ENCODE measurements around the gene BLTP1.
"Not testable (repeated sequence)": the region's sequence is repeated elsewhere in the genome, so short reads cannot be mapped to it uniquely, and the experiment has no call there.

The BLTP1 gene, protein sequence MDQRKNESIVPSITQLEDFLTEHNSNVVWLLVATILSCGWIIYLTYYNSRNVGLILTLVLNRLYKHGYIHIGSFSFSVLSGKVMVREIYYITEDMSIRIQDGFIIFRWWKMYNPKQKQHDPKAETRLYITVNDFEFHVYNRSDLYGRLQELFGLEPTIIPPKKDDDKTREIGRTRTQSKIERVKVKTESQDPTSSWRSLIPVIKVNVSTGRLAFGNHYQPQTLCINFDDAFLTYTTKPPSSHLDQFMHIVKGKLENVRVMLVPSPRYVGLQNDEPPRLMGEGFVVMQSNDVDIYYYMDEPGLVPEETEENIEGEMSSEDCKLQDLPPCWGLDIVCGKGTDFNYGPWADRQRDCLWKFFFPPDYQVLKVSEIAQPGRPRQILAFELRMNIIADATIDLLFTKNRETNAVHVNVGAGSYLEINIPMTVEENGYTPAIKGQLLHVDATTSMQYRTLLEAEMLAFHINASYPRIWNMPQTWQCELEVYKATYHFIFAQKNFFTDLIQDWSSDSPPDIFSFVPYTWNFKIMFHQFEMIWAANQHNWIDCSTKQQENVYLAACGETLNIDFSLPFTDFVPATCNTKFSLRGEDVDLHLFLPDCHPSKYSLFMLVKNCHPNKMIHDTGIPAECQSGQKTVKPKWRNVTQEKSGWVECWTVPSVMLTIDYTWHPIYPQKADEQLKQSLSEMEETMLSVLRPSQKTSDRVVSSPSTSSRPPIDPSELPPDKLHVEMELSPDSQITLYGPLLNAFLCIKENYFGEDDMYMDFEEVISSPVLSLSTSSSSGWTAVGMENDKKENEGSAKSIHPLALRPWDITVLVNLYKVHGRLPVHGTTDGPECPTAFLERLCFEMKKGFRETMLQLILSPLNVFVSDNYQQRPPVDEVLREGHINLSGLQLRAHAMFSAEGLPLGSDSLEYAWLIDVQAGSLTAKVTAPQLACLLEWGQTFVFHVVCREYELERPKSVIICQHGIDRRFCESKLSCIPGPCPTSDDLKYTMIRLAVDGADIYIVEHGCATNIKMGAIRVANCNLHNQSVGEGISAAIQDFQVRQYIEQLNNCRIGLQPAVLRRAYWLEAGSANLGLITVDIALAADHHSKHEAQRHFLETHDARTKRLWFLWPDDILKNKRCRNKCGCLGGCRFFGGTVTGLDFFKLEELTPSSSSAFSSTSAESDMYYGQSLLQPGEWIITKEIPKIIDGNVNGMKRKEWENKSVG (N-terminal part only)

DNA sequence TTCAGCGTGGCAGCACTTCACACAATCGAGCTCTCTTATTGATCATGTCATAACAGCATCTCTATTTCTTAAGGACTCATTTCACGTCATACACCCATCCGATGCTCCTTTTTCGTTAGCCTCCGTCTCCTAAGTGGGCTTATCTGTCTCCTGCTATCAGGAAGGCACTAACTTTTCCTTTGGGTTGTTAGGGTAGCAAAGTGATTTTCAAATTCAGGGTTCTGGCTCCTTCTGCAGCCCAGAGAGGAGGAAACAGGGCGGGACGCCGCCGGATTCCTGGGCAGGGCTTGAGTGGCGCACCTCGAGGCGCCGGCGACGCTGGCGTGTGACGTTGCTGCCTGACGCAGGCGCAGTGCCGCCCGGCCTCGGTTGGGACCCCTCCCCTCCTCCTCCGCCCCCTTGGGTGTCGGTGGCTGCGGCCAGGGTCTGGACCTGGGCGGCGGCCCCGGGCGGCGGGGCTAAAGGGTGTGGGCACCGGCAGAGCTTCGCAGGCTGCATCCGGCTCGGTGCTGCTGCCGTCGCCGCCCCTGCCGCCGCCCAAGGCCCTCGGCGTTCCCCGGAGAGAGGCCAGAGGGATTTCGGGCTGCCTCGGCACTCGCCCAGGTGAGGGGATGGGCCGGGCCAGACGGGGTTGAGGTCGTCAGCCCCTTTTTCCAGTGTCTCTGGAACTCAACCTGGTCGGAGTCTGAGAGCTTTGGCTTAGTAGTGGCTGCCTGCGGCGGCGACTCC, at the start of gene BLTP1:
Gene BLTP1, plus strand, starts transcription at position 350 of the 729 bp plus-strand sequence. CDS start 18,317 bp downstream, outside the sequence.
- FAIRE-seq = peak; percentile 91

DNA sequence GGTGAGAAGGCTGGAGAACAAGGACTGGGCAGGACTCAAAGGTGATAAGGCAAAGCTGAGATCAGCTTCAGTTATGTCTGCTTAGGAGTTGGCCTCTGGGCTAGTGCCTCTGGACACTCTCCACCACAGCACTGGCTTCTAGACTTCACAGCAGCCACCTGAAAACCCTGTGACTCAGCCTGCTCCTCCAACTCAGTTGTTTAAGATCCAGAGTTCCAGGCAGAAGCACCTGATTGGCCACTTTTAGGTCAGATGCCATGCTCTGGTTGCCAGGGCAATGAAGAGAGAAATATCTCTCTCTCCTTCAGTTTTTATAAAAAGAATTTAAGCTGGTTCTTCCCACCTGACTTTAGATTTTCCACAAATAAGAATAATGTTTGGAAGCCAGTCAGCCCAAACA, 47.9 kb upstream of the BLTP1 start:
- DNase-seq (ENCODE audit: insufficient read length, low spot score) (no peak), FAIRE-seq (no peak)

More for the DNA sequence above, at the start of gene BLTP1:
- DNase-seq (ENCODE audit: insufficient read length, low spot score) = peak; percentile 92

DNA sequence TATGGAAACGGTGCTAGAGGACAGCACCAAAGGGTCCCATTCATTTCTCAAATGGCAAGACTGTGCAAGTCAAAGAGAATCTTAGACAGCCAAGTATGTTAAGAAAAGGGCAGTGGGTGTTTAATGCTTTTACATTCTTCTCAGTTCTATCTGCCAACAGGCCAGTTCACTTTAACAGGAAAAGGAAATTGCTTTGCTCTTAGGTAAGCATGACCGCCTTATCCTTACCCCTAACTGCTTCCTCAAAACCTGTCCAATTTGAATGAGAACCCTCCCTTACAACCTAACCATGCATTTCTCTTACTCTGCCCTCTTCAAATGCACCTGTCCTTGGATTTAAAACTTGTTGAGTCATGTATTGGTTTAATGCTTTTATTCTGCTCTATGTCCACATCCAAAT, 44.5 kb upstream of the BLTP1 start:
- DNase-seq (ENCODE audit: insufficient read length, low spot score) (no peak), FAIRE-seq (no peak)

DNA sequence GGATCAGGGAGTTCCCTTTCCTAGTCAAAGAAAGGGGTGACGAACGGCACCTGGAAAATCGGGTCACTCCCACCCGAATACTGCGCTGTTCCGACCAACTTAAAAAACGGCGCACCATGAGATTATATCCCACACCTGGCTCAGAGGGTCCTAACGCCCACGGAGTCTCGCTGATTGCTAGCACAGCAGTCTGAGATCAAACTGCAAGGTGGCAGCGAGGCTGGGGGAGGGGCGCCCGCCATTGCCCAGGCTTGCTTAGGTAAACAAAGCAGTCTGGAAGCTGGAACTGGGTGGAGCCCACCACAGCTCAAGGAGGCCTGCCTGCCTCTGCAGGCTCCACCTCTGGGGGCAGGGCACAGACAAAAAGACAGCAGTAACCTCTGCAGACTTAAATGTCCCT, 41.8 kb upstream of the BLTP1 start:
- not testable (repeated sequence) for FAIRE-seq; DNase-seq (ENCODE audit: insufficient read length, low spot score)

DNA sequence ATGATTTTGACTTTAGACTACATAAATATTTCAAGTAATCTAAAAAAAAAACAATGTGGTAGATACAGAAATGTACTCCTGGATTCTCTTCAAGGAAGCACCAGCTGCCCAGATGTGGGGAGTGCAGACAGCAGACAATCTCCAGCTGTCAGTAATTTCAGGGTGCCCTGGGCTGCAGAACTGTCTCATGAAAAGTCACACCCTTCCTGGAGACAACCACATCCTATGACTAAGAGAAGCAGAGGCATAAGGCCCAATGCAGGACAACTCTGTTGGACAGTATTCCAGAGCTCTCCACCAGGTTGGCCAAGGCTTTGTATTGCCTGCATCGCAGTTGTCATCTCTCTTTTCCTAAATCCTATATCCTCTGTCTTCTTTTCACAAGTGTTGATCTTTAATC, 34.4 kb upstream of the BLTP1 start:
- no peak for FAIRE-seq
- no peak for DNase-seq (ENCODE audit: insufficient read length, low spot score)

DNA sequence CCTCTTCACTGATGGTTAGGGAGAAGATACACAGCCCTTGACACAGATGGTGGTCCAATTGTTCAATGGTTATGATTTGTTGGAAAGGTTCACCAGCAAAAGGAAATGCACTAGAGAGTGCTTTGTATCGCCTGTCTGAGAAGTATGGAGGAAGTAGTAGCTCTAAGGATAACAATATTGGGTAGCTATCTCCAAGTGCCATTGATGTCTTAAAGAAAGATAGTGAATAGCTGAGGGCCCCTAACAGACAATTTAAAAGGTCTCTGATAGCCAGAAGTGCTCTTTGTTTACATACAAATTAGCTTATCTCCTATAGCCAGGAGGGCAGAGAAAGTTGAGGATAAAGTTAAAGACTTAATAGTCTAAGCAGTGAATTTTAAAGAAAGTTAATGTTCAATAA, 33.9 kb upstream of the BLTP1 start:
- no peak for FAIRE-seq
- DNase-seq (ENCODE audit: insufficient read length, low spot score) = no peak

DNA sequence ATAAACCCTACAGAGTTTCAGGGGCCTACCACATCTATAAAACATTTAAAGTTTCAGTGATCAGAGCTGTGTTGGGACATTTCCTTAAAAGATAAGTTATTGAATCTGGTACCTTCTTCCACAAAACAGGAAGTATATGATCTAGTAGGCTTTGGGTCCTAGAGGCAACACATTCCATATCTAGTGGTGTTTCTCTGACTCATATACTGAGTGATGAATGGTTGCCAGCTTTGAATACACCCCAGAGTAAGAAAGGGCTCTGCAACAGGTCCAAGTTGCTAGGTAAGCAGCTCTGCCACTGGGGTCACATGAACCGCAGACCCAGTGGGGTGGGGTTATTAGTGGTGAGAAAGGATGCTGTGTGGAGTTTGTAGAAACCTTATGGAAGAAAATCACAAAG, 32.4 kb upstream of the BLTP1 start:
- no peak for DNase-seq (ENCODE audit: insufficient read length, low spot score)
- FAIRE-seq = no peak

DNA sequence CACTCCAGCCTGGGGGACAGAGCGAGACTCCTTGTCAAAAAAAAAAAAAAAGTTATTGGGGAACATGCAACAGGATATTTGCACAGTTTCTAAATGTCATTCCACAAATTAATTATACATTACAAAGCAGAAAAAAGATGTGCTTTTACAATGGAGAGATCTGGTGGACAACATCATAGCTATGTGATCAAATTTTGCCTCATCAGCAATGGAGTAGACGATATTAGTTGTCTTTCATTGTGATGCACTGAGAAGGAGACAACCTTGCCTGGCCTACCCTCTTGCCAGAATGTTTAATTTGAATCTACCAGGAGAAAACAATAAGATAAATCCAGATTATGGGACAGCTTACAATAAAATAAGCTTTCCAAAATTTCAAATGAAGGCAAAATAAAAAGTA, 30.5 kb upstream of the BLTP1 start:
- FAIRE-seq (no peak), DNase-seq (ENCODE audit: insufficient read length, low spot score) (no peak)

DNA sequence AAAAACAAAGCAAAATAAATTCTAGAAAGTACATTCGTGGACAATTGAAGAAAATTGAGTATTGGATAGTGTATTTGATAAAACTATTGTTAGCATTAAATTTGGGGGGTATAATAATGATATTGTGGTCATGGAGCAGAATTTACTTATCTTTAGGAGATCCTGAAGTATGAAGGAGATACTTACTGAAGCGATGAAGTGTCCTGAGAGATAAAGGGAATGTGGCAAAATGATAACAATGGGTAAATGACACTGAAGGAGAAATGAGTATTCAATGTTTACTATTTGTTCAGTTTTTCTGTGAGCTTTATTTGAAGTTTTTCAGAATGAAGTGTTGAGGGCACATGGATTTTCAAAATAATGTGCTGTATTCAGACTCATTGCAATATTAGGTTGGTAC, 30.0 kb upstream of the BLTP1 start:
- DNase-seq (ENCODE audit: insufficient read length, low spot score) (no peak), FAIRE-seq (no peak)

DNA sequence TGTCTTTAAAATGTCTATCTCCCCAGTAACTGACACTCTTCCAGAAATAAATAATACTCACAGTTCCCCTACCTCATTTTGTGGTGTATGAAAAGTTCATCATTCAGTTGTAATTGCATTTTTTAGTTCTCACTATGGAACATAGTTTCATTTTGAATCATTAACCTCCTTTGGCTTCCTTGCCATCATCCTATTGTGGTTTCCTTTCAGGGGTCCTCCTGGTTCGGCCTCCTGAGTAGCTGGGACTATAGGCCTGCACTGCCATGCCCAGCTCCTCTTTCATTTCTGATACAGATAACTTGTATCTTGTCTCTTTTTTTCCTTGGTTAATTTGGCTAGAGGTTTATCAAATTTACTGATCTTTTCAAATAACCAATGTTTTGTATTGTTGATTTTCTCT, 23.1 kb upstream of the BLTP1 start:
- FAIRE-seq (no peak), DNase-seq (ENCODE audit: insufficient read length, low spot score) (no peak)

DNA sequence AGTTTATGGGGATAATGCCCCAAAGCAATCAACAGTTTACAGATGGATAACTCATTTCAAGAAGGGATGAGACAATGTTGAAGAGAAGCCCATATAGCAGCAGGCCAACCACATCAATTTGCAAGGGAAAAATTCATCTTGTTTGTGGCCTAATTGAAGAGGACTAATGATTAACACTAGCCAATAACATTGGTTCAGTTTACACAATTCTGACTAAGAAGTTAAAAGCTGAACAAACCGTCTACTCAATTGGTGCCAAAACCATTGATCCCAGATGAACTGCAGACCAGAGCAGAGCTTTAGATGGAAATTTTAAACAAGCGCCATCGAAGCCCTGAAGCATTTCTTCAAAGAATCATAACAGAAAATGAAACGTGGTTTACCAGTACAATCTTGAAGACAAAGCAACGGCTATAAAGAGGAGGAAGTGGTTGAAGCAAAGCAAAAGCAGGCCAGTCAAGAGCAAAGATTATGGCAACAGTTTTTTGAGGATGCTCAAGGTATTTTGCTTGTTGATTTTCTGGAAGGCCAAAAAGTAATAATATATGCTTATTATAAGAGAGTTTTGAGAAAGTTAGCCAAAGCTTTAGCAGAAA, 20.5 kb upstream of the BLTP1 start:
- DNase-seq (ENCODE audit: insufficient read length, low spot score) (no peak), FAIRE-seq (no peak)

DNA sequence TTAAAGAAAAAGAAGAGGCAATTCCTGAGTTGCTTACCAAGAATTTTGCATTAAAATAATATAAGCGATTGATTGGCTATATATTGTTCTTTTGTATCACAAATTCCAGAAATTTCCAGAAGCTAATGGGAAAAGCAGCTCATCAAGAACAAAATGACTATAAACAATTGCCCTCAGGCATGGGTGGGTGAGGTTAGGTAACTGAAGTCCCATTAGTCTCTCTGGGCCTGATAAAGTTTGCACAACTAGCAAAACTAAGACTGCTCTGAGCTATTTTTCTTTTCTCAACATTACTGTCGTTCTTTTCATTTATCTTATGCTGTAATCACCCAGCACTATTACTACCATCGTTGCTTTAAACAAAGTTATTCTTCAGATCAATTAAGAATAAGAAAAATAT, 19.2 kb upstream of the BLTP1 start:
- DNase-seq (ENCODE audit: insufficient read length, low spot score) = no peak
- no peak for FAIRE-seq

DNA sequence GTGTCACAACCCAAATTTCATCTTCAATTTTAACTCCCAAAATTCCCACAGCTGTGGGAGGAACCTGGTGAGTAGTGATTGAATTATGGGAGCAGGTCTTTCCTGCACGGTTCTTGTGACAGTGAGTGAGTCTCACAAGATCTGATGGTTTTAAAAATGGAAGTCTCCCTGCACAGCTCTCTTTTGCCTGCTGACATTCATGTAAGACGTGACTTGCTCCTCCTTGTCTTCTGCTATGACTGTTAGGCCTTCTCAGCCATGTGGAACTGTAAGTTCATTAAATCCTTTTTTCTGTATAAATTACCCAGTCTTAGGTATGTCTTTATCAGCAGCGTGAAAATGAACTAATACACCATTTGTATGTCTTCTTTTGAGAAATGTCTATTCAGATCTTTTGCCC, 13.0 kb upstream of the BLTP1 start:
- DNase-seq (ENCODE audit: insufficient read length, low spot score) (no peak), FAIRE-seq (no peak)

DNA sequence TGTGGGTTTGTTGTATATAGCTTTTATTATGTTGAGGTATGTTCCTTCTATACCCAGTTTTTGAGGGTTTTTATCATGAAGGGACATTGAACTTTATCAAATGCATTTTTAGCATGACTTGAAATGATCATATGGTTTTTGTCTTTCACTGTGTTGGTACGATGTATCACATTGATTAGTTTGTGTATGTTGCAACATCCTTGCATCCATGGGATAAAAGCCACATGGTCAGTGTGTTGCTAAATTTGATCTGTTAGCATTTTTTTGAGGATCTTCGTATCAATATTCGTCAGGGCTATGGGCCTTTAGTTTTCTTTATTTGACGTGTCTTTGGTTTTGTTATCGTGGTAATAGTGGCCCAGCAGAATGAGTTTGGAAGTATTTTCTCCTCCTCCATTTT, 11.3 kb upstream of the BLTP1 start:
- DNase-seq (ENCODE audit: insufficient read length, low spot score) = no peak
- FAIRE-seq = no peak

DNA sequence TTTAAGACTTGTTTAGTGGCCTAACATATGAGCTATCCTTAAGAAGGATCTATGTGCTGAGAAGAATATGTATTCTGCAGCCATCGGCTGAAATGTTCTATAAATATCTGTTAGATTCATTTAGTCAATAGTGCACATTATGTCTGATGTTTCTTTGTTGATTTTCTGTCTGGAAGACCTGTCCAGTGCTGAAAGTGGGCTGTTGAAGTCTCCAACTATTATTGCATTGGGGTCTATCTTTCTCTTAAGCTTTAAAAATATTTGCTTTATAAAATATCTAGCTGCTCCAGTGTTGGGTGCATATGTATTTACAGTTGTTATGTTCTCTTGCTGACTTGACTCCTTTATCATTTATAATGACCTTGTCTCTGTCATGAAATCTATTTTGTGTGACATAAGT, 9.4 kb upstream of the BLTP1 start:
- DNase-seq (ENCODE audit: insufficient read length, low spot score) (no peak), FAIRE-seq (no peak)

DNA sequence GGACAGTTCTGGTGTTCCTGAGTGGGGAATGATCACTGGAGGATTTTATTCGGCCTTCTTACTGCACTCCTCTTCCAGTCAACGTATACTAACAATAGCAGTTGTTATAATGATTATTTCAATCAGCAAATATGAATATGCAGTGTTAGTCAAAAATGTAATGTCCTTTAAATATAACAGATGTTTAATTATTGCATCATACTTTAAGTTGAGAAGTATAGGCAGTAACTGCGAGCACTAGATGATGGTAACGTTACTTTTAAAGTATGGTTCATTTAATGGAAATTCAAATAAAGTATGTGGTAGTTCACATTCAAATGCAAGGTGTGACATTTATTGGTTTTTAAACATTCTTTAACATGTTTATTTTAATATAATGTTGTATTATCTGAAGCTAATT, 5.5 kb upstream of the BLTP1 start:
- FAIRE-seq (no peak), DNase-seq (ENCODE audit: insufficient read length, low spot score) (no peak)

DNA sequence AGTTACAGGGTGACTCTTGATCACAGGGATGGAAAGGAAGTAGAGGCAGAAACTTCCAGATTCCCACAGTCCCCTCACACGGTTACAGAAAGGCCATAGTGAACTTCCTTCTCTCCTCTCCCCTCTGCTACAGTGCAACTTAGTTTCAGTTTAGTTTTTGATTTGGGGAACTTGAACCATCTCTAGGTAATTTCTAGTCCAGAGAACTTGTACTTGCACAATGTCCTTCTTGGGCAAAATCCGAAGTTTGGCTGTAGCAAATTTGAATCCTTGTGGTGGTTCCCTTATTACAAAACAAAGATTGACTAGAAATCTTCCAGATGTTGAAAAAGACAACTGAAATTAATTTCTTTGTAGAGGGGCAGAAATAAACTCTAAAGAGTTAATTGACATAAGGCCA, 1.2 kb upstream of the BLTP1 start:
- FAIRE-seq = no peak
- no peak for DNase-seq (ENCODE audit: insufficient read length, low spot score)

DNA sequence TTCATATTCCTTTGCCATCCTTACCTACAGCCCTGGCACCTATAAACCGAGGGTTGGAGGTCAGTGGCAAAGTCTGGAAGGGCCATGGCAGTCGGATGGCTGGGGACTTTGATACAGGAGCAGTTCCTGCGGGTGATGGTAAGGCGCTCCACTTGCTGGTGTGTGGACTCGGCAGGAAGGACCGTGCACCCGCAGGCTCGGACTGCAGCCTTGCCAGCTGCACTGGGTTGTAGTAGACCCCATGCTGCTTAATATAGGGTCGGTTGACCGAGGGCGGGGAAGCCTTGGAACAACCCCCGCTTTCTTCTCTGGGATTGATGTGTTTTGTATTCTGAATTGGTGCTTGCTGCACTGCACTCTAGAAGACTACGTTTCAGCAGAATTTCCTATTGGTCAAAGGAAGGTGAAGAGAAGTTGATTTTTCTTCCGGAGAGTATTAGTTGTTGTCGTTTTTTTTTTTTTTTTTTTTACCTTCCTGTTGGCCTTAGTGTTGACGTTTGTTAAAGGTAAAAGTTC, 638 bp downstream of the BLTP1 start:
- FAIRE-seq = no peak

DNA sequence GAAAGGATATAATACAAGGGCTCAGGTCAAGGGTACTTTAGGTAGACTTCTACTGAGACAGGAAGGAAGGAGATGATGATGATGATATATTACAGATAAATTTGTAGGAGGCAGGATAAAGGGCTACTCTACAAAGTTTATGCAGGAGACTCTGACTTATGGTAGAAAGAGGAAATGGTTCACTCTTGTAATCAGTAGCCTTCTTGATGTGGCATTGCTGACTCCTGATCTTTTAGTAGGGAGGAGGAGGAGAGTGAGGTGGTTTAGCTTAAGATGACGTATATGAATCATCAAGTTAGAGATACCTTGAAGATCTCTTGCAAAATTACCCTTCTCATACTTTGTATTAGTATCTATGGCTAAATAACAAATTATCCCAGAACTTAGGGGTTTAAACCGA, 4.7 kb downstream of the BLTP1 start:
- DNase-seq (ENCODE audit: insufficient read length, low spot score) (no peak), FAIRE-seq (no peak)

More for the DNA sequence above, 638 bp downstream of the BLTP1 start:
- DNase-seq (ENCODE audit: insufficient read length, low spot score) = peak; percentile 22

DNA sequence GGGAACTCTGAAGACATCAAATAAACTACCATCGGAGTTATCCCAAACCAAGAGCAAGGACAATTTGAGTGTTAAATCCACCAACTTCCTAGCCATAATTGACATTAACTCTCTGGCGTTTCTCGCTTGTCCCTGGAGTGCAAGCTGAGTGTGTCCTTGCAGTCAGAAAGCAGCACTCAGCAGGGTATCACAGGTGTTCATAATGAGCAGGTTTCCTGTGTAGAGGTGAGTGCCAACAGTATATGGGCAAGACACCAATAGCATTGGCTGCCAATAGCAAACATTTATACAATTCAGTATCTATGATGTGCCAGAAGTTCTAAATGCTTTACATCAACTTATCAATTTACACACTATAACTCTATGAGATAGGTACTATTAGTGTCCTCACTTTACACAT, 11.2 kb downstream of the BLTP1 start:
- no peak for DNase-seq (ENCODE audit: insufficient read length, low spot score)
- no peak for FAIRE-seq
